Tibial nerve (tissue), 4 donors: ENCODE results near the gene TEX38. TPM values are rescaled to one million over a fixed set of nuclear protein-coding genes. Genes with fewer than 3 reads are reported as not detected.

Source experiments
- DNase-seq, 2 donors: peaks; one replicate each; pipeline ENCODE4 v3.0.0-alpha.2; 2019; ENCODE audit warnings: low spot score in 2 of 2
- H3K27ac ChIP-seq, 4 donors: fragments of 200-600 bp; sonication (generic) in 3 of 4; one replicate each; pipeline ENCODE4 v1.5.1; 2017 to 2019; ENCODE audit warnings: mild to moderate bottlenecking in 1 of 4
- H3K27me3 ChIP-seq, 2 donors: fragments of 200-600 bp; sonication (generic) in 1 of 2; one replicate each; pipeline versions ENCODE4 v1.5.1 to v1.6.0; 2017 to 2019
- H3K36me3 ChIP-seq, 3 donors: fragments of 200-600 bp; sonication (generic); one replicate each; pipeline ENCODE4 v1.5.1; 2018 to 2019
- H3K4me1 ChIP-seq, 4 donors: fragments of 200-600 bp; sonication (generic) in 3 of 4; one replicate each; pipeline ENCODE4 v1.5.1; 2017 to 2019
- H3K4me3 ChIP-seq, 4 donors: fragments of 200-600 bp; sonication (generic) in 3 of 4; one replicate each; pipeline ENCODE4 v1.5.1; 2017 to 2019; ENCODE audit warnings: mild to moderate bottlenecking in 1 of 4, moderate library complexity in 1 of 4
- H3K9me3 ChIP-seq, 4 donors: fragments of 200-600 bp; sonication (generic) in 3 of 4; one replicate each; pipeline ENCODE4 v1.5.1; 2017 to 2019
- CTCF ChIP-seq, 5 experiments: fragments of 200-600 bp in 3 of 5; fragments of 450-650 bp in 2 of 5; sonication (generic) in 3 of 5; IDR thresholded peaks; one replicate each; pipeline ENCODE4 v1.5.1; 2016 to 2019; ENCODE audit warnings: antibody characterized with exemption in 5 of 5, mild to moderate bottlenecking in 3 of 5, moderate library complexity in 2 of 5
- EP300 ChIP-seq, 2 donors: sonication (generic); formaldehyde crosslinking; IDR thresholded peaks; one replicate each; pipeline ENCODE4 v1.6.1; 2017; ENCODE audit warnings: antibody characterized with exemption in 2 of 2, mild to moderate bottlenecking in 1 of 2
- POLR2A ChIP-seq, 2 donors: fragments of 450-650 bp; IDR thresholded peaks; one replicate each; pipeline ENCODE4 v1.6.1; 2017; ENCODE audit warnings: antibody characterized with exemption in 2 of 2, mild to moderate bottlenecking in 2 of 2, moderate library complexity in 2 of 2
- whole genome bisulfite sequencing, 2 donors: methylation state at CpG; one replicate each; pipeline ENCODE4 v1.1.5; 2018; 5-methylcytosine and 5-hydroxymethylcytosine counted together
- total RNA-seq, 4 donors: library from RNA; depleted of rRNA; stranded (reverse); fragments of >200 nt; gene quantifications; one replicate each; pipeline ENCODE4 v1.1.0, GENCODE V29; 2016

TEX38 gene
- total RNA-seq, 4 donors from 2014 or later = not detected

- Histone ChIP-seq H3K9me3 (no peaks in the 10 kb centered on the region), H3K4me1 (no peaks in the 10 kb centered on the region), H3K4me3 (no peak overlapping the region), H3K36me3 (peaks cover 0 to 97% (median 19%) of the 10 kb centered on the region in 3 donors), H3K27ac (no peak overlapping the region), H3K27me3 (no peaks in the 10 kb centered on the region)
- WGBS, 2 donors = 83 to 98% methylated on average over 1 of the region's 1 CpG
- no peak for DNase-seq
- TF ChIP-seq POLR2A (IDR thresholded peaks at IDR 0.05) (no peak), EP300 (IDR thresholded peaks at IDR 0.05) (no peak), CTCF (IDR thresholded peaks at IDR 0.05) (no peak)
Measured at GRCh38 chr1:46681333-46682034, 9.8 kb downstream of the TEX38 start.

- Histone ChIP-seq H3K27ac (no peak overlapping the region), H3K36me3 (peaks cover 0 to 97% (median 19%) of the 10 kb centered on the region in 3 donors), H3K4me1 (peaks cover 0 to 1% (median 0%) of the 10 kb centered on the region in 4 donors), H3K4me3 (no peak overlapping the region), H3K9me3 (no peaks in the 10 kb centered on the region), H3K27me3 (no peaks in the 10 kb centered on the region)
- 50 to 81% methylated on average over 1 of the region's 1 CpG for WGBS, 2 donors
- TF ChIP-seq CTCF (IDR thresholded peaks at IDR 0.05) (no peak), EP300 (IDR thresholded peaks at IDR 0.05) (no peak), POLR2A (IDR thresholded peaks at IDR 0.05) (no peak)
- DNase-seq = no peak
Measured at GRCh38 chr1:46682064-46682463, 10.4 kb downstream of the TEX38 start.

GRCh38 chr1:46684670-46685069 is 13.0 kb downstream of the TEX38 start:
- TF ChIP-seq EP300 (IDR thresholded peaks at IDR 0.05) = no peak
- no peak for TF ChIP-seq POLR2A (IDR thresholded peaks at IDR 0.05)
- TF ChIP-seq CTCF (IDR thresholded peaks at IDR 0.05) = no peak
- Histone ChIP-seq H3K27ac (no peak overlapping the region), H3K27me3 (no peaks in the 10 kb centered on the region), H3K9me3 (no peaks in the 10 kb centered on the region), H3K4me1 (peaks cover 0 to 12% (median 0%) of the 10 kb centered on the region in 4 donors), H3K4me3 (no peak overlapping the region), H3K36me3 (peaks cover 0 to 99% (median 26%) of the 10 kb centered on the region in 3 donors)
- 97 to 98% methylated on average over 2 of the region's 2 CpGs for WGBS, 2 donors
- no peak for DNase-seq

- Histone ChIP-seq H3K27ac (no peak overlapping the region), H3K4me1 (peaks cover 0 to 12% (median 0%) of the 10 kb centered on the region in 4 donors), H3K4me3 (no peak overlapping the region), H3K36me3 (peaks cover 0 to 99% (median 23%) of the 10 kb centered on the region in 3 donors), H3K27me3 (no peaks in the 10 kb centered on the region), H3K9me3 (no peaks in the 10 kb centered on the region)
- TF ChIP-seq CTCF (IDR thresholded peaks at IDR 0.05) = no peak
- no peak for TF ChIP-seq POLR2A (IDR thresholded peaks at IDR 0.05)
- no peak for TF ChIP-seq EP300 (IDR thresholded peaks at IDR 0.05)
- WGBS, 2 donors = 57 to 63% methylated on average over 1 of the region's 1 CpG
- DNase-seq = no peak
Measured at GRCh38 chr1:46686255-46686654, 14.6 kb downstream of the TEX38 start.

GRCh38 chr1:46687093-46687659 is 15.5 kb downstream of the TEX38 start:
- H3K9me3 ChIP-seq = no peaks in the 10 kb centered on the region
- no peak for TF ChIP-seq POLR2A (IDR thresholded peaks at IDR 0.05)
- TF ChIP-seq CTCF (IDR thresholded peaks at IDR 0.05) = no peak
- no peak for TF ChIP-seq EP300 (IDR thresholded peaks at IDR 0.05)
- H3K27me3 ChIP-seq = no peaks in the 10 kb centered on the region
- H3K4me3 ChIP-seq = no peak overlapping the region
- H3K36me3 ChIP-seq = peaks cover 0 to 96% (median 27%) of the 10 kb centered on the region in 3 donors
- H3K27ac ChIP-seq = no peak overlapping the region
- 63 to 64% methylated on average over 2 of the region's 2 CpGs for WGBS, 2 donors
- peaks cover 0 to 12% (median 0%) of the 10 kb centered on the region in 4 donors for H3K4me1 ChIP-seq
- DNase-seq = peak; percentile 35 to 51
